HepG2 (cell line): ENCODE data around the gene ISCA1. TPM values are rescaled to one million over a fixed set of nuclear protein-coding genes. Genes with fewer than 3 reads are reported as not detected.

Source experiments
- ATAC-seq: fragments of 200-7000 bp; cut with Tn5 transposase; 3 replicates; pipeline ENCODE4 v1.9.1; 2020; ENCODE audit warnings: mild to moderate bottlenecking, moderate library complexity
- BruUV-seq: library from RNA; stranded (reverse); fragments of 400-500 nt; replicated peaks from 2 replicates; lab custom pipeline; 2021; lab: Mats Ljungman, UMichigan
- CTCF ChIA-PET: fragments of 300-600 bp; formaldehyde crosslinking; extraction: SDS; loops from one replicate; lab custom pipeline; 2021; ENCODE audit warnings: low total read pairs, inconsistent platforms, low intra/inter-chr PET ratio; lab: Yijun Ruan, JAX
- POLR2A ChIA-PET: fragments of 350-600 bp; sonication (Branson Sonifier 250); formaldehyde crosslinking; loops from one replicate; lab custom pipeline; 2020; ENCODE audit warnings: antibody characterized with exemption, inconsistent platforms; lab: Yijun Ruan, JAX
- DNase-seq: peaks from one replicate; pipeline ENCODE4 v3.0.0-alpha.2; 2015; ENCODE audit warnings: low spot score
- FAIRE-seq: peaks from 3 replicates; lab custom pipeline; 2011; peaks lifted over from hg19 to GRCh38; lab: Jason Lieb, UNC
- H2AFZ ChIP-seq: one replicate; pipeline ENCODE4 v1.6.1; 2011; ENCODE audit warnings: low read length, inconsistent platforms
- H3K27ac ChIP-seq: fragments of 300-600 bp; 3 replicates; pipeline ENCODE4 v1.8.0; 2011; ENCODE audit warnings: mixed run types, mild to moderate bottlenecking, mixed read lengths, low read length, inconsistent platforms; ENCODE audit not compliant: insufficient read depth; ENCODE audit errors: extremely low read length
- H3K27me3 ChIP-seq, 2 experiments: fragments of 200-600 bp in 1 of 2; 2 replicates in 1 of 2; 3 replicates in 1 of 2; pipeline versions ENCODE4 v1.6.0 to v1.8.0; 2011; ENCODE audit warnings: low read length in 2 of 2, mild to moderate bottlenecking in 2 of 2, moderate library complexity in 2 of 2, inconsistent platforms in 1 of 2; ENCODE audit not compliant: insufficient read depth in 2 of 2, control insufficient read depth in 1 of 2
- H3K36me3 ChIP-seq, 2 experiments: fragments of 200-600 bp in 1 of 2; replicated peaks in 1 of 2; 2 replicates in 1 of 2; 3 replicates in 1 of 2; pipeline versions ENCODE4 v1.5.1 to v1.8.0; 2011; ENCODE audit warnings: low read length in 2 of 2, inconsistent platforms in 1 of 2; ENCODE audit not compliant: insufficient read depth in 2 of 2, control insufficient read depth in 1 of 2
- H3K4me1 ChIP-seq: 2 replicates; pipeline ENCODE4 v1.5.1; 2012; ENCODE audit warnings: low read length, inconsistent platforms; ENCODE audit not compliant: insufficient read depth
- H3K4me2 ChIP-seq: 2 replicates; pipeline ENCODE4 v1.6.0; 2011; ENCODE audit warnings: low read depth, low read length, inconsistent platforms
- H3K4me3 ChIP-seq, 3 experiments: fragments of 200-600 bp in 1 of 3; sonication (generic), shearing (Covaris generic) in 1 of 3; replicated peaks in 1 of 3; 2 replicates each; pipeline ENCODE4 v1.5.1; 2011 to 2016; ENCODE audit warnings: low read length in 3 of 3, inconsistent platforms in 2 of 3, low read depth in 2 of 3, mild to moderate bottlenecking in 2 of 3, control low read depth in 1 of 3, mixed read lengths in 1 of 3; ENCODE audit not compliant: insufficient read depth in 1 of 3
- H3K79me2 ChIP-seq: one replicate; pipeline ENCODE4 v1.6.1; 2011; ENCODE audit warnings: low read length, inconsistent platforms; ENCODE audit not compliant: insufficient read depth
- H3K9ac ChIP-seq: 2 replicates; pipeline ENCODE4 v1.6.0; 2011; ENCODE audit warnings: mild to moderate bottlenecking, low read depth, low read length, inconsistent platforms; ENCODE audit not compliant: insufficient read depth
- H3K9me3 ChIP-seq: 2 replicates; pipeline ENCODE4 v1.5.1; 2012; ENCODE audit warnings: mild to moderate bottlenecking, low read length
- H4K20me1 ChIP-seq: 2 replicates; pipeline ENCODE4 v1.6.0; 2011; ENCODE audit warnings: inconsistent platforms, mild to moderate bottlenecking, low read length, moderate library complexity; ENCODE audit not compliant: insufficient read depth
- HOXA9 ChIP-seq: sonication (generic); formaldehyde crosslinking; IDR thresholded peaks from 2 replicates; pipeline ENCODE4 v1.8.1; 2022; ENCODE audit warnings: missing genetic modification reagents, mild to moderate bottlenecking, moderate library complexity, borderline replicate concordance
- NFKB2 ChIP-seq: sonication (generic); formaldehyde crosslinking; IDR thresholded peaks from 2 replicates; pipeline ENCODE4 v1.4.0; 2020; ENCODE audit warnings: missing genetic modification reagents, borderline replicate concordance
- ZNF235 ChIP-seq: sonication (generic); formaldehyde crosslinking; IDR thresholded peaks from 2 replicates; pipeline ENCODE4 v1.8.1; 2023; ENCODE audit warnings: mild to moderate bottlenecking, missing genetic modification reagents, borderline replicate concordance
- ZNF256 ChIP-seq: sonication (generic); formaldehyde crosslinking; conservative IDR thresholded peaks from 2 replicates; pipeline ENCODE4 v1.4.0; 2020; ENCODE audit warnings: missing genetic modification reagents
- ZNF33B ChIP-seq: sonication (generic); formaldehyde crosslinking; IDR thresholded peaks from 2 replicates; pipeline ENCODE4 v1.5.1; 2020; ENCODE audit warnings: mild to moderate bottlenecking, missing genetic modification reagents
- ZNF703 ChIP-seq: sonication (generic); formaldehyde crosslinking; IDR thresholded peaks from 2 replicates; pipeline ENCODE4 v1.5.1; 2020; ENCODE audit warnings: missing genetic modification reagents, mild to moderate bottlenecking, moderate library complexity, borderline replicate concordance
- ZNF720 ChIP-seq: sonication (generic); formaldehyde crosslinking; IDR thresholded peaks from 2 replicates; pipeline ENCODE4 v1.4.0; 2020; ENCODE audit warnings: missing genetic modification reagents
- ZNF878 ChIP-seq: sonication (generic); formaldehyde crosslinking; IDR thresholded peaks from 2 replicates; pipeline ENCODE4 v1.8.1; 2023; ENCODE audit warnings: mild to moderate bottlenecking, missing genetic modification reagents, moderate library complexity
- WGBS: methylation state at CpG from one replicate; pipeline ENCODE4 v1.1.6; 2017; ENCODE audit warnings: low lambda C conversion rate; 5-methylcytosine and 5-hydroxymethylcytosine counted together
- in situ Hi-C: cut with HindIII; loops from 2 replicates; pipeline ENCODE4 v1.10.0; 2017; ENCODE audit warnings: low pct_unique_long_range_greater_than_20kb; ENCODE audit not compliant: extremely low pct_ligation_motif_present
- intact Hi-C: fragments of 100-400 bp; cut with micrococcal nuclease; formaldehyde crosslinking; loops from one replicate; pipeline ENCODE4 v1.10.0; 2022; ENCODE audit not compliant: unreplicated experiment
- polyA plus RNA-seq, 8 experiments: library from polyadenylated mRNA; depleted of rRNA in 3 of 8; stranded (reverse) in 7 of 8; unstranded in 1 of 8; fragments of >200 nt; fragmentation: Illumina TruSeq in 4 of 8; extraction: Trizol in 4 of 8; gene quantifications; 2 replicates each; pipeline versions ENCODE4 v1.2.1 to v1.2.3, GENCODE V29; 2011 to 2016; ENCODE audit warnings: low read depth in 4 of 8, missing spikeins in 1 of 8, mixed read lengths in 1 of 8; ENCODE audit not compliant: insufficient read depth in 1 of 8
- total RNA-seq, 5 experiments: library from RNA; depleted of rRNA; stranded (reverse); fragments of >200 nt; fragmentation: Illumina TruSeq; extraction: Trizol; gene quantifications; 2 replicates each; pipeline ENCODE4 v1.2.3, GENCODE V29; 2016; ENCODE audit warnings: low read depth in 1 of 5
- TF ChIP-seq, protein P1 (sequence below): sonication (generic); formaldehyde crosslinking; IDR thresholded peaks from 2 replicates; pipeline ENCODE4 v1.5.0; 2020; ENCODE audit warnings: missing genetic modification reagents
- TF ChIP-seq, protein P2 (sequence below): IDR thresholded peaks from 2 replicates; pipeline ENCODE4 v1.6.1; 2016
- TF ChIP-seq, protein P3 (sequence below): sonication (generic); formaldehyde crosslinking; IDR thresholded peaks from 2 replicates; pipeline ENCODE4 v1.4.0; 2020; ENCODE audit warnings: missing genetic modification reagents, low read depth, mild to moderate bottlenecking, borderline replicate concordance
- TF ChIP-seq, protein P4 (sequence below): sonication (generic); formaldehyde crosslinking; IDR thresholded peaks from one replicate; pipeline ENCODE4 v1.5.1; 2020; ENCODE audit warnings: mild to moderate bottlenecking, missing genetic modification reagents; ENCODE audit errors: not compliant biosample characterization

ISCA1 gene
- total and polyA plus RNA-seq, 2 of the 13 experiments (the other 11 are each of a cell fraction or from before 2014, with no cell fraction given): 29.2 to 40.9 TPM

DNA sequence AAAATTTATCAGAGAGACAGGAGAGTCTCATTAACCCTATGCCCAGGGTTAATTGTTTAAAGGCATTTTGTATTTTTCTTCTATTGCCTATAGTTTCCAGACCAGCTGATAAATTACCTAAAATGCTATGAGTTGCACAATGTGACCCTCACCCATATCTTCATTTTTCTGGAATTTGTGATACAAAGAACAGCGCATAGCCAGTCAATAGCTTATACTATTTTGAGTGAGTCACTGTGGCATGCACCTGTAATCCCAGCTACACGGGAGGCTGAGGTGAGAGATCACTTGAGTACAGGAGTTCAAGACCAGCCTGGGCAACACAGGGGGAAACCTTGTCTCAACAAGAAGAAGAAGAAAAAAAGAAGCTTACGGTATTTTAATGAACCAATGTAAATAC, 25.7 kb downstream of the ISCA1 start (continued):
- TF ChIP-seq, protein P1, sequence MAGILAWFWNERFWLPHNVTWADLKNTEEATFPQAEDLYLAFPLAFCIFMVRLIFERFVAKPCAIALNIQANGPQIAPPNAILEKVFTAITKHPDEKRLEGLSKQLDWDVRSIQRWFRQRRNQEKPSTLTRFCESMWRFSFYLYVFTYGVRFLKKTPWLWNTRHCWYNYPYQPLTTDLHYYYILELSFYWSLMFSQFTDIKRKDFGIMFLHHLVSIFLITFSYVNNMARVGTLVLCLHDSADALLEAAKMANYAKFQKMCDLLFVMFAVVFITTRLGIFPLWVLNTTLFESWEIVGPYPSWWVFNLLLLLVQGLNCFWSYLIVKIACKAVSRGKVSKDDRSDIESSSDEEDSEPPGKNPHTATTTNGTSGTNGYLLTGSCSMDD (CRISPR knock-in tag): no peak
- no peak for TF ChIP-seq ZNF235 (CRISPR knock-in tag)
- no peak for TF ChIP-seq ZNF256 (CRISPR knock-in tag)
- TF ChIP-seq, protein P2, sequence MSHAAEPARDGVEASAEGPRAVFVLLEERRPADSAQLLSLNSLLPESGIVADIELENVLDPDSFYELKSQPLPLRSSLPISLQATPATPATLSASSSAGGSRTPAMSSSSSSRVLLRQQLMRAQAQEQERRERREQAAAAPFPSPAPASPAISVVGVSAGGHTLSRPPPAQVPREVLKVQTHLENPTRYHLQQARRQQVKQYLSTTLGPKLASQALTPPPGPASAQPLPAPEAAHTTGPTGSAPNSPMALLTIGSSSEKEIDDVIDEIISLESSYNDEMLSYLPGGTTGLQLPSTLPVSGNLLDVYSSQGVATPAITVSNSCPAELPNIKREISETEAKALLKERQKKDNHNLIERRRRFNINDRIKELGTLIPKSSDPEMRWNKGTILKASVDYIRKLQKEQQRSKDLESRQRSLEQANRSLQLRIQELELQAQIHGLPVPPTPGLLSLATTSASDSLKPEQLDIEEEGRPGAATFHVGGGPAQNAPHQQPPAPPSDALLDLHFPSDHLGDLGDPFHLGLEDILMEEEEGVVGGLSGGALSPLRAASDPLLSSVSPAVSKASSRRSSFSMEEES (CRISPR knock-in tag): no peak
- no peak for TF ChIP-seq ZNF33B
- TF ChIP-seq HOXA9 (CRISPR knock-in tag): no peak

DNA sequence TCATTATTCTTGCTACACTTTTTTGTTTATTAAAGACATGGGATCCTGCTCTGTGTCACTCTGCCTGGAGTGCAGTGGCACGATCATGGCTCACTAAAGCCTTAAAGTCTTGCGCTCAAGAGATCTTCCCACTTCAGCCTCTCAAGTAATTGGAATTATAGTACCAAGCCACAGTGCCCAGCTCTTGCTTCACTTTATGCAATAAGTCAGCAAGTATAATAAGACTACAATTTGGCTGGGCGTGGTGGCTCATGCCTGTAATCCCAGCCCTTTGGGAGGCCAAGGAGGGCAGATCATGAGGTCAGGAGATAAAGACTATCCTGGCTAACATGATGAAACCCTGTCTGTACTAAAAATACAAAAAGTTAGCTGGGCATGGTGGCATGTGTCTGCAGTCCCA, 28.8 kb downstream of the ISCA1 start:
- no peaks in the 10 kb centered on the region for H3K79me2 ChIP-seq
- no peaks in the 10 kb centered on the region for H4K20me1 ChIP-seq
- no peak overlapping the region for H3K9ac ChIP-seq
- no peaks in the 10 kb centered on the region for H3K27me3 ChIP-seq
- no peak overlapping the region for H2AFZ ChIP-seq
- ATAC-seq: no peak
- no peaks in the 10 kb centered on the region for H3K4me1 ChIP-seq
- in situ Hi-C loops (no loop called here), intact Hi-C loops (no loop called here)
- H3K36me3 ChIP-seq: no peaks in the 10 kb centered on the region
- no peak overlapping the region for H3K4me2 ChIP-seq
- DNase-seq: no peak
- POLR2A ChIA-PET: no interaction called here
- BruUV-seq: no TSS peak
- 97% methylated on average over 3 of the region's 3 CpGs for WGBS
- peaks cover 11% of the 10 kb centered on the region for H3K9me3 ChIP-seq
- no peak for FAIRE-seq
- no peak overlapping the region for H3K4me3 ChIP-seq
- CTCF ChIA-PET: no interaction called here
- H3K27ac ChIP-seq: no peak overlapping the region
- TF ChIP-seq ZNF720 (CRISPR knock-in tag): no peak
- no peak for TF ChIP-seq NFKB2 (CRISPR knock-in tag)
- TF ChIP-seq, protein P3, sequence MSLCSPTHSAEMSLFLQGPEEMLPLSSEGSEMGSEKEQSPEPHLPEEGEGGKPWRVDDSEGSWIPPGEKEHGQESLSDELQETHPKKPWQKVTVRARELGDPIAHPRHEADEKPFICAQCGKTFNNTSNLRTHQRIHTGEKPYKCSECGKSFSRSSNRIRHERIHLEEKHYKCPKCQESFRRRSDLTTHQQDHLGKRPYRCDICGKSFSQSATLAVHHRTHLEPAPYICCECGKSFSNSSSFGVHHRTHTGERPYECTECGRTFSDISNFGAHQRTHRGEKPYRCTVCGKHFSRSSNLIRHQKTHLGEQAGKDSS: no peak
- no peak for TF ChIP-seq ZNF878
- TF ChIP-seq, protein P4, sequence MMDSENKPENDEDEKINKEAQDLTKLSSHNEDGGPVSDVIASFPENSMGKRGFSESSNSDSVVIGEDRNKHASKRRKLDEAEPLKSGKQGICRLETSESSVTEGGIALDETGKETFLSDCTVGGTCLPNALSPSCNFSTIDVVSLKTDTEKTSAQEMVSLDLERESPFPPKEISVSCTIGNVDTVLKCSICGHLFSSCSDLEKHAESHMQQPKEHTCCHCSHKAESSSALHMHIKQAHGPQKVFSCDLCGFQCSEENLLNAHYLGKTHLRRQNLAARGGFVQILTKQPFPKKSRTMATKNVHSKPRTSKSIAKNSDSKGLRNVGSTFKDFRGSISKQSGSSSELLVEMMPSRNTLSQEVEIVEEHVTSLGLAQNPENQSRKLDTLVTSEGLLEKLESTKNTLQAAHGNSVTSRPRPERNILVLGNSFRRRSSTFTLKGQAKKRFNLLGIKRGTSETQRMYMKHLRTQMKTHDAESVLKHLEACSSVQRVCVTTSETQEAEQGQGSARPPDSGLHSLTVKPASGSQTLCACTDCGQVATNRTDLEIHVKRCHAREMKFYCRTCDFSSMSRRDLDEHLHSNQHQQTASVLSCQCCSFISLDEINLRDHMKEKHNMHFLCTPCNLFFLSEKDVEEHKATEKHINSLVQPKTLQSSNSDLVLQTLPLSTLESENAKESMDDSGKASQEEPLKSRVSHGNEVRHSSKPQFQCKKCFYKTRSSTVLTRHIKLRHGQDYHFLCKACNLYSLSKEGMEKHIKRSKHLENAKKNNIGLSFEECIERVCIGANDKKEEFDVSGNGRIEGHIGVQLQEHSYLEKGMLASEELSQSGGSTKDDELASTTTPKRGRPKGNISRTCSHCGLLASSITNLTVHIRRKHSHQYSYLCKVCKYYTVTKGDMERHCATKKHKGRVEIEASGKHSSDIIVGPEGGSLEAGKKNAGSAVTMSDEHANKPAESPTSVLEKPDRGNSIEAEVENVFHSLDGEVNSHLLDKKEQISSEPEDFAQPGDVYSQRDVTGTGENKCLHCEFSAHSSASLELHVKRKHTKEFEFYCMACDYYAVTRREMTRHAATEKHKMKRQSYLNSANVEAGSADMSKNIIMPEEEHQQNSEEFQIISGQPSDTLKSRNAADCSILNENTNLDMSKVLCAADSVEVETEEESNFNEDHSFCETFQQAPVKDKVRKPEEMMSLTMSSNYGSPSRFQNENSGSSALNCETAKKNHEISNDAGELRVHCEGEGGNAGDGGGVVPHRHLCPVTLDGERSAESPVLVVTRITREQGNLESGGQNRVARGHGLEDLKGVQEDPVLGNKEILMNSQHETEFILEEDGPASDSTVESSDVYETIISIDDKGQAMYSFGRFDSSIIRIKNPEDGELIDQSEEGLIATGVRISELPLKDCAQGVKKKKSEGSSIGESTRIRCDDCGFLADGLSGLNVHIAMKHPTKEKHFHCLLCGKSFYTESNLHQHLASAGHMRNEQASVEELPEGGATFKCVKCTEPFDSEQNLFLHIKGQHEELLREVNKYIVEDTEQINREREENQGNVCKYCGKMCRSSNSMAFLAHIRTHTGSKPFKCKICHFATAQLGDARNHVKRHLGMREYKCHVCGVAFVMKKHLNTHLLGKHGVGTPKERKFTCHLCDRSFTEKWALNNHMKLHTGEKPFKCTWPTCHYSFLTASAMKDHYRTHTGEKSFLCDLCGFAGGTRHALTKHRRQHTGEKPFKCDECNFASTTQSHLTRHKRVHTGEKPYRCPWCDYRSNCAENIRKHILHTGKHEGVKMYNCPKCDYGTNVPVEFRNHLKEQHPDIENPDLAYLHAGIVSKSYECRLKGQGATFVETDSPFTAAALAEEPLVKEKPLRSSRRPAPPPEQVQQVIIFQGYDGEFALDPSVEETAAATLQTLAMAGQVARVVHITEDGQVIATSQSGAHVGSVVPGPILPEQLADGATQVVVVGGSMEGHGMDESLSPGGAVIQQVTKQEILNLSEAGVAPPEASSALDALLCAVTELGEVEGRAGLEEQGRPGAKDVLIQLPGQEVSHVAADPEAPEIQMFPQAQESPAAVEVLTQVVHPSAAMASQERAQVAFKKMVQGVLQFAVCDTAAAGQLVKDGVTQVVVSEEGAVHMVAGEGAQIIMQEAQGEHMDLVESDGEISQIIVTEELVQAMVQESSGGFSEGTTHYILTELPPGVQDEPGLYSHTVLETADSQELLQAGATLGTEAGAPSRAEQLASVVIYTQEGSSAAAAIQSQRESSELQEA: no peak
- TF ChIP-seq ZNF703 (CRISPR knock-in tag): no peak
